HG02678 (cell line): ENCODE measurements around the gene MMAA.

Experiments used
- ATAC-seq: cut with Tn5 transposase; IDR thresholded peaks from one replicate; pipeline ENCODE4 v1.9.1; 2021; ENCODE audit warnings: mild to moderate bottlenecking, moderate library complexity; ENCODE audit not compliant: unreplicated experiment

MMAA gene

GRCh38 chr4:145703850-145704497 is 84.8 kb downstream of the MMAA start:
- ATAC-seq, result no peak

GRCh38 chr4:145709336-145709735 is 90.2 kb downstream of the MMAA start:
- ATAC-seq, result no peak
